A549 (cell line): ENCODE measurements around the gene TMEM108.

Source experiments
- CHD4 ChIP-seq: fragments of 200-600 bp; sonication (generic); IDR thresholded peaks from 2 replicates; pipeline ENCODE4 v1.6.1; 2016; ENCODE audit warnings: antibody characterized with exemption, mild to moderate bottlenecking, borderline replicate concordance
- ELK1 ChIP-seq: fragments of 150-350 bp; IDR thresholded peaks from 2 replicates; pipeline ENCODE4 v1.6.1; 2014; ENCODE audit warnings: low read depth, mild to moderate bottlenecking, low read length
- EP300 ChIP-seq, 2 experiments: fragments of >200 bp; sonication (Bioruptor Twin); formaldehyde crosslinking; IDR thresholded peaks; 2 replicates in 1 of 2; 3 replicates in 1 of 2; pipeline ENCODE4 v1.6.1; 2016 to 2017
- HDAC2 ChIP-seq: fragments of 200-600 bp; sonication (generic); IDR thresholded peaks from 2 replicates; pipeline ENCODE4 v1.6.1; 2016
- KDM1A ChIP-seq: fragments of 200-600 bp; sonication (generic); IDR thresholded peaks from 2 replicates; pipeline ENCODE4 v1.6.1; 2016; ENCODE audit warnings: low read depth, mild to moderate bottlenecking
- KDM5A ChIP-seq: fragments of 200-600 bp; sonication (generic); IDR thresholded peaks from 2 replicates; pipeline ENCODE4 v1.6.1; 2016; ENCODE audit warnings: antibody characterized with exemption, mild to moderate bottlenecking
- NR3C1 ChIP-seq: fragments of >200 bp; sonication (Bioruptor Twin); formaldehyde crosslinking; IDR thresholded peaks from 3 replicates; pipeline ENCODE4 v1.6.1; 2017
- POLR2A ChIP-seq: IDR thresholded peaks from 2 replicates; pipeline ENCODE4 v1.6.1; 2012; ENCODE audit warnings: mild to moderate bottlenecking, low read length
- POLR2AphosphoS2 ChIP-seq: conservative IDR thresholded peaks from 2 replicates; pipeline ENCODE4 v1.6.1; 2012; ENCODE audit warnings: low read length, improper control_type of control experiment, inconsistent platforms
- RAD21 ChIP-seq, 2 experiments: fragments of >200 bp in 1 of 2; sonication (Bioruptor Twin) in 1 of 2; formaldehyde crosslinking in 1 of 2; IDR thresholded peaks in 1 of 2; conservative IDR thresholded peaks in 1 of 2; 2 replicates in 1 of 2; 3 replicates in 1 of 2; pipeline ENCODE4 v1.6.1; 2012 to 2018; ENCODE audit warnings: inconsistent platforms in 1 of 2
- RNF2 ChIP-seq: fragments of 200-600 bp; sonication (generic); IDR thresholded peaks from 2 replicates; pipeline ENCODE4 v1.6.1; 2016; ENCODE audit warnings: low read depth, mild to moderate bottlenecking, antibody characterized with exemption, moderate library complexity, borderline replicate concordance
- SMC3 ChIP-seq: fragments of >200 bp; sonication (Bioruptor Twin); formaldehyde crosslinking; IDR thresholded peaks from 3 replicates; pipeline ENCODE4 v1.6.1; 2018; ENCODE audit warnings: inconsistent platforms
- TF ChIP-seq, protein P1 (sequence below): fragments of 250-450 bp; sonication (Bioruptor Pico); IDR thresholded peaks from 2 replicates; pipeline ENCODE4 v1.5.0; 2021; ENCODE audit warnings: mild to moderate bottlenecking, moderate library complexity, borderline replicate concordance
- TF ChIP-seq, protein P2 (sequence below): fragments of >200 bp; sonication (Bioruptor Twin); formaldehyde crosslinking; IDR thresholded peaks from 3 replicates; pipeline ENCODE4 v1.5.1; 2016

GRCh38 chr3:132997404-132998185 is 40.6 kb upstream of the TMEM108 start:
- TF ChIP-seq, protein P1, sequence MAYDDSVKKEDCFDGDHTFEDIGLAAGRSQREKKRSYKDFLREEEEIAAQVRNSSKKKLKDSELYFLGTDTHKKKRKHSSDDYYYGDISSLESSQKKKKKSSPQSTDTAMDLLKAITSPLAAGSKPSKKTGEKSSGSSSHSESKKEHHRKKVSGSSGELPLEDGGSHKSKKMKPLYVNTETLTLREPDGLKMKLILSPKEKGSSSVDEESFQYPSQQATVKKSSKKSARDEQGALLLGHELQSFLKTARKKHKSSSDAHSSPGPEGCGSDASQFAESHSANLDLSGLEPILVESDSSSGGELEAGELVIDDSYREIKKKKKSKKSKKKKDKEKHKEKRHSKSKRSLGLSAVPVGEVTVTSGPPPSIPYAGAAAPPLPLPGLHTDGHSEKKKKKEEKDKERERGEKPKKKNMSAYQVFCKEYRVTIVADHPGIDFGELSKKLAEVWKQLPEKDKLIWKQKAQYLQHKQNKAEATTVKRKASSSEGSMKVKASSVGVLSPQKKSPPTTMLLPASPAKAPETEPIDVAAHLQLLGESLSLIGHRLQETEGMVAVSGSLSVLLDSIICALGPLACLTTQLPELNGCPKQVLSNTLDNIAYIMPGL = no peak
- no peak for TF ChIP-seq POLR2AphosphoS2
- no peak for TF ChIP-seq SMC3
- TF ChIP-seq, protein P2, sequence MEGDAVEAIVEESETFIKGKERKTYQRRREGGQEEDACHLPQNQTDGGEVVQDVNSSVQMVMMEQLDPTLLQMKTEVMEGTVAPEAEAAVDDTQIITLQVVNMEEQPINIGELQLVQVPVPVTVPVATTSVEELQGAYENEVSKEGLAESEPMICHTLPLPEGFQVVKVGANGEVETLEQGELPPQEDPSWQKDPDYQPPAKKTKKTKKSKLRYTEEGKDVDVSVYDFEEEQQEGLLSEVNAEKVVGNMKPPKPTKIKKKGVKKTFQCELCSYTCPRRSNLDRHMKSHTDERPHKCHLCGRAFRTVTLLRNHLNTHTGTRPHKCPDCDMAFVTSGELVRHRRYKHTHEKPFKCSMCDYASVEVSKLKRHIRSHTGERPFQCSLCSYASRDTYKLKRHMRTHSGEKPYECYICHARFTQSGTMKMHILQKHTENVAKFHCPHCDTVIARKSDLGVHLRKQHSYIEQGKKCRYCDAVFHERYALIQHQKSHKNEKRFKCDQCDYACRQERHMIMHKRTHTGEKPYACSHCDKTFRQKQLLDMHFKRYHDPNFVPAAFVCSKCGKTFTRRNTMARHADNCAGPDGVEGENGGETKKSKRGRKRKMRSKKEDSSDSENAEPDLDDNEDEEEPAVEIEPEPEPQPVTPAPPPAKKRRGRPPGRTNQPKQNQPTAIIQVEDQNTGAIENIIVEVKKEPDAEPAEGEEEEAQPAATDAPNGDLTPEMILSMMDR = no peak
- no peak for TF ChIP-seq KDM5A
- no peak for TF ChIP-seq NR3C1
- no peak for TF ChIP-seq RAD21 (conservative IDR thresholded peaks at IDR 0.05 in 1 of 2, IDR thresholded peaks at IDR 0.05 in 1 of 2)
- no peak for TF ChIP-seq CHD4
- TF ChIP-seq HDAC2 = no peak
- TF ChIP-seq ELK1 = no peak
- TF ChIP-seq POLR2A = no peak
- TF ChIP-seq RNF2 = no peak
- no peak for TF ChIP-seq EP300 (IDR thresholded peaks at IDR 0.05)
- TF ChIP-seq KDM1A = no peak
